Caco-2 (cell line): ENCODE results near the gene NPHS2. TPM values are rescaled to one million over a fixed set of nuclear protein-coding genes. Genes with fewer than 3 reads are reported as not detected.

ENCODE experiments used
- BruUV-seq: library from RNA; stranded (reverse); fragments of 400-500 nt; replicated peaks from 2 replicates; lab custom pipeline; 2021; lab: Mats Ljungman, UMichigan
- CTCF ChIA-PET: fragments of 300-600 bp; sonication (Branson Sonifier 250); formaldehyde crosslinking; loops from one replicate; lab custom pipeline; 2022; ENCODE audit warnings: antibody characterized with exemption; lab: Charles Lee
- POLR2A ChIA-PET: fragments of 300-600 bp; sonication (Branson Sonifier 250); formaldehyde crosslinking; loops from one replicate; lab custom pipeline; 2022; ENCODE audit warnings: antibody characterized with exemption; lab: Charles Lee
- DNase-seq, 2 experiments: peaks; one replicate each; pipeline versions ENCODE4 v3.0.0 to v3.0.0-alpha.2; 2020 to 2022
- H3K27me3 ChIP-seq: replicated peaks from 2 replicates; pipeline ENCODE4 v1.6.0; 2011; ENCODE audit warnings: low read length; ENCODE audit not compliant: control insufficient read depth, insufficient read depth
- H3K36me3 ChIP-seq: 2 replicates; pipeline ENCODE4 v1.5.1; 2011; ENCODE audit warnings: low read length; ENCODE audit not compliant: control insufficient read depth, insufficient read depth
- H3K4me1 ChIP-seq: fragments of 250-450 bp; sonication (Bioruptor Pico); 2 replicates; pipeline ENCODE4 v1.5.1; 2020; ENCODE audit warnings: mild to moderate bottlenecking
- H3K4me3 ChIP-seq: 2 replicates; pipeline ENCODE4 v1.5.1; 2011; ENCODE audit warnings: low read depth, mild to moderate bottlenecking, control low read depth, low read length
- H3K9me3 ChIP-seq: fragments of 250-450 bp; sonication (Bioruptor Pico); 2 replicates; pipeline ENCODE4 v1.5.1; 2020; ENCODE audit warnings: mild to moderate bottlenecking, moderate library complexity
- H3K27ac Mint-ChIP-seq: one replicate; pipeline ENCODE4 v1.8.0; 2022; ENCODE audit warnings: mixed read lengths; ENCODE audit not compliant: unreplicated experiment
- H3K27me3 Mint-ChIP-seq: one replicate; pipeline ENCODE4 v1.8.0; 2022; ENCODE audit warnings: mixed read lengths; ENCODE audit not compliant: insufficient read depth, unreplicated experiment
- H3K36me3 Mint-ChIP-seq: one replicate; pipeline ENCODE4 v1.8.0; 2022; ENCODE audit warnings: mild to moderate bottlenecking, mixed read lengths; ENCODE audit not compliant: insufficient read depth, unreplicated experiment
- H3K4me1 Mint-ChIP-seq: one replicate; pipeline ENCODE4 v1.8.0; 2022; ENCODE audit warnings: low read depth, mixed read lengths; ENCODE audit not compliant: unreplicated experiment
- H3K4me3 Mint-ChIP-seq: one replicate; pipeline ENCODE4 v1.8.0; 2022; ENCODE audit warnings: mild to moderate bottlenecking, moderate library complexity, mixed read lengths; ENCODE audit not compliant: unreplicated experiment
- H3K9me3 Mint-ChIP-seq: one replicate; pipeline ENCODE4 v1.8.0; 2022; ENCODE audit warnings: mixed read lengths; ENCODE audit not compliant: unreplicated experiment
- intact Hi-C: fragments of 100-400 bp; cut with micrococcal nuclease; formaldehyde crosslinking; loops from one replicate; pipeline ENCODE4 v1.10.0; 2022; ENCODE audit not compliant: unreplicated experiment
- total RNA-seq: library from RNA; stranded (reverse); gene quantifications from 2 replicates; pipeline ENCODE4 v1.2.3, GENCODE V29; 2022
- TF ChIP-seq, protein P1 (sequence below), 2 experiments: fragments of 200-600 bp in 1 of 2; IDR thresholded peaks; 1 replicate in 1 of 2; 2 replicates in 1 of 2; pipeline versions ENCODE4 v1.5.1 to v1.8.0; 2011 to 2022; ENCODE audit warnings: antibody characterized with exemption in 1 of 2, control low read depth in 1 of 2, inconsistent platforms in 1 of 2, low read depth in 1 of 2, low read length in 1 of 2, mild to moderate bottlenecking in 1 of 2, moderate library complexity in 1 of 2; ENCODE audit not compliant: insufficient read depth in 1 of 2, severe bottlenecking in 1 of 2, unreplicated experiment in 1 of 2

The NPHS2 gene
- total RNA-seq, 1 experiment from 2014 or later: not detected

DNA sequence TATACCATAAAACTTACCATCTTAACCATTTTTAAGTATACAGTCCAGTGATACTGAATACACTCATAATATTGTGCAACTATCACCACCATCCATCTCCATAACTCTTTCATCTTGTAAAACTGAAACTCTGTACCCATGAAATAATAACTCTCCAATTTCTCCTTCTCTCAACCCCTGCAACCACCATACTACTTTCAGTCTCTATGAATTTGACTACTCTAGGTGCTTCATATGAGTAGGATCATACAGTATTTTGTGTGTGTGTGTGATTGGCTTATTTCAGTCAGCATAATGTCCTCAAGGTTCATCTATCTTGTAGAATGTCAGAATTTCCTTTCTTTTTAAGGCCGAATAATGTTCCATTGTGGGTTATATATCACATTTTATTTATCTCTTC lies 17.7 kb downstream of the NPHS2 start:
- Histone ChIP-seq H3K4me1 (no peaks in the 10 kb centered on the region), H3K4me3 (no peak overlapping the region), H3K36me3 (no peaks in the 10 kb centered on the region), H3K9me3 (no peaks in the 10 kb centered on the region), H3K27me3 (no peaks in the 10 kb centered on the region)
- intact Hi-C loops: no loop called here
- no peaks in the 10 kb centered on the region for H3K4me1 Mint-ChIP-seq
- BruUV-seq: no TSS peak
- no peak for DNase-seq
- ChIA-PET CTCF (no interaction called here), POLR2A (no interaction called here)
- peaks cover 3% of the 10 kb centered on the region for H3K27me3 Mint-ChIP-seq
- H3K9me3 Mint-ChIP-seq: no peaks in the 10 kb centered on the region
- H3K4me3 Mint-ChIP-seq: no peak overlapping the region
- H3K36me3 Mint-ChIP-seq: no peaks in the 10 kb centered on the region
- H3K27ac Mint-ChIP-seq: no peak overlapping the region
- TF ChIP-seq, protein P1, sequence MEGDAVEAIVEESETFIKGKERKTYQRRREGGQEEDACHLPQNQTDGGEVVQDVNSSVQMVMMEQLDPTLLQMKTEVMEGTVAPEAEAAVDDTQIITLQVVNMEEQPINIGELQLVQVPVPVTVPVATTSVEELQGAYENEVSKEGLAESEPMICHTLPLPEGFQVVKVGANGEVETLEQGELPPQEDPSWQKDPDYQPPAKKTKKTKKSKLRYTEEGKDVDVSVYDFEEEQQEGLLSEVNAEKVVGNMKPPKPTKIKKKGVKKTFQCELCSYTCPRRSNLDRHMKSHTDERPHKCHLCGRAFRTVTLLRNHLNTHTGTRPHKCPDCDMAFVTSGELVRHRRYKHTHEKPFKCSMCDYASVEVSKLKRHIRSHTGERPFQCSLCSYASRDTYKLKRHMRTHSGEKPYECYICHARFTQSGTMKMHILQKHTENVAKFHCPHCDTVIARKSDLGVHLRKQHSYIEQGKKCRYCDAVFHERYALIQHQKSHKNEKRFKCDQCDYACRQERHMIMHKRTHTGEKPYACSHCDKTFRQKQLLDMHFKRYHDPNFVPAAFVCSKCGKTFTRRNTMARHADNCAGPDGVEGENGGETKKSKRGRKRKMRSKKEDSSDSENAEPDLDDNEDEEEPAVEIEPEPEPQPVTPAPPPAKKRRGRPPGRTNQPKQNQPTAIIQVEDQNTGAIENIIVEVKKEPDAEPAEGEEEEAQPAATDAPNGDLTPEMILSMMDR (IDR thresholded peaks at IDR 0.05; ENCODE audit: insufficient read depth in 1 of 2, low read depth in 1 of 2, low read length in 1 of 2, severe bottlenecking in 1 of 2, unreplicated experiment in 1 of 2): no peak

- Mint-ChIP-seq H3K4me3 (no peak overlapping the region), H3K36me3 (no peaks in the 10 kb centered on the region), H3K9me3 (no peaks in the 10 kb centered on the region), H3K27me3 (peaks cover 3% of the 10 kb centered on the region), H3K4me1 (no peaks in the 10 kb centered on the region), H3K27ac (no peak overlapping the region)
- Histone ChIP-seq H3K27me3 (no peaks in the 10 kb centered on the region), H3K36me3 (no peaks in the 10 kb centered on the region), H3K9me3 (no peaks in the 10 kb centered on the region), H3K4me3 (no peak overlapping the region), H3K4me1 (no peaks in the 10 kb centered on the region; the same call in 1 of the 2 replicates)
- POLR2A ChIA-PET: no interaction called here
- CTCF ChIA-PET: no interaction called here
- TF ChIP-seq, protein P1 (IDR thresholded peaks at IDR 0.05; ENCODE audit: insufficient read depth in 1 of 2, low read depth in 1 of 2, low read length in 1 of 2, severe bottlenecking in 1 of 2, unreplicated experiment in 1 of 2): no peak
- intact Hi-C loops: no loop called here
- no peak for DNase-seq
- no TSS peak for BruUV-seq
These were observed 21.3 kb downstream of the NPHS2 start for GRCh38 chr1:179554427-179554826.

DNA sequence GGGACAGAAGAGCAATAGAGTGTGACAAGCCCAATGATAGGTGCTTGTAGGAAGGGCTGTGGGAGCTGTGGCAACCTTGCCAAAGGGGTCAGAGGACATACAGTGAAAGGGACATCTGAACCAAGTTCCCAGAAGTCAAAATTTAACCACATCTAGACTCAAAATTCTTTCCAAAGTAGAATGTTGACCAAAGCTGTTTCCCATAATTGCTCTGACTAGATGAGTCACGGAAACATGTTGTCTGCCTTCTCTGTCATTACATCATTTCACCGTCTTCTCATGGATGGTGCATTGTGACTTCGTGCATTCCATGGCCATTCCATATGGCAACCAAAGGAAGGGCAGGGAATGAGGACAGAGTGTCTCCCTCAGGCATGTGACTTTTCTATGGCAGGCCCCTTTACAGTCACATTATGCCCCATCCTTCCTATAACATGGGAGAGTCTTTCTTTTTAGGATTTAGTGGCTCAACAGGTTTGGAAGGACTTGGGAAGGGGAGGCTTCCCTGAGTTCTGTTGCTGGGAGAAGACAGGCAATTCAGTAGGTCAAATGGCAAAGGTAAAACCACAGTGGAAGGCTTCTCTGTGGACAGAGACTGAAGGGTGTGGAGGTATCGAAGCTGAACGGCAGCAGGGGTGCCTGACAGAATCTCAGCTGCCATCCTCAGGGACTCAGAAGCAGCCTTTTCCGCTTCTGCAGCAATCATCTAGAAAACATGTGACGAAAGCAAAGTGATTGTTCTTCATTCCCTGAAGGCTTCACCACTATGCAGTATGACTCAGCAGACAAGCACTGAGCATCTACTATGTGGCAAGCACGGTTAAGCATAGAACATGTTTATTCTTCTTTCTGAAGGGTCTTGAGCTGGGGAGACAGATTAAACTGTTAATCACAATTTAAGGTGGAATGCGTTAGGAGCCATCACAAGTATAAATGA lies 24.7 kb downstream of the NPHS2 start:
- H3K27me3 ChIP-seq: no peaks in the 10 kb centered on the region
- no TSS peak for BruUV-seq
- no peak for DNase-seq
- ChIA-PET CTCF (no interaction called here), POLR2A (no interaction called here)
- Mint-ChIP-seq H3K36me3 (no peaks in the 10 kb centered on the region), H3K4me1 (no peaks in the 10 kb centered on the region), H3K27ac (peak overlapping the region; percentile 5), H3K9me3 (no peaks in the 10 kb centered on the region), H3K27me3 (peaks cover 3% of the 10 kb centered on the region), H3K4me3 (no peak overlapping the region)
- TF ChIP-seq, protein P1 (IDR thresholded peaks at IDR 0.05; ENCODE audit: insufficient read depth in 1 of 2, low read depth in 1 of 2, low read length in 1 of 2, severe bottlenecking in 1 of 2, unreplicated experiment in 1 of 2): no peak
- intact Hi-C loops: no loop called here
- H3K9me3 ChIP-seq: no peaks in the 10 kb centered on the region
- no peaks in the 10 kb centered on the region for H3K36me3 ChIP-seq
- H3K4me1 ChIP-seq: peaks cover 7% of the 10 kb centered on the region; the same call in 1 of the 2 replicates
- H3K4me3 ChIP-seq: no peak overlapping the region
